NCI-H2107 (cell line): ENCODE data around the gene IFRD1.
"Not testable (repeated sequence)": the region's sequence is repeated elsewhere in the genome, so short reads cannot be mapped to it uniquely, and the experiment has no call there.

ENCODE experiments used
- DNase-seq: peaks from one replicate; lab custom pipeline; 2025; lab: John Stamatoyannopoulos, UW

The IFRD1 gene

DNA sequence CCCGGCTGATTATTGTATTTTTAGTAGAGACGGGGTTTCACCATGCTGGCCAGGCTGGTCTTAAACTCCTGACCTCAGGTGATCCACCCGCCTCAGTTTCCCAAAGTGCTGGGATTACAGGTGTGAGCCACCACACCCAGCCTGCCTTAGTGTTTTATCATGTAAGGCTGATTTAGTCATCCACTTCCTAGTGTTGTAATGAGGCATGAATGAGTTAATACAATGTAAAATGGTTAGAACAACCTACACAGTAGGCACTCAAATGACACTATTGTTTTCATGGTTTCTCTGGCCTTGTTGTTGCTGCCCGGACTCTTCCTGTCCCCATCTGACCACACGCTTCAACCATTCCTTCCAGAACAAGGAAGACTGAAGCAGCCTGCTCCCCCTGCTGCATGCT is 66.2 kb downstream of the IFRD1 start:
- DNase-seq: not testable (repeated sequence)

DNA sequence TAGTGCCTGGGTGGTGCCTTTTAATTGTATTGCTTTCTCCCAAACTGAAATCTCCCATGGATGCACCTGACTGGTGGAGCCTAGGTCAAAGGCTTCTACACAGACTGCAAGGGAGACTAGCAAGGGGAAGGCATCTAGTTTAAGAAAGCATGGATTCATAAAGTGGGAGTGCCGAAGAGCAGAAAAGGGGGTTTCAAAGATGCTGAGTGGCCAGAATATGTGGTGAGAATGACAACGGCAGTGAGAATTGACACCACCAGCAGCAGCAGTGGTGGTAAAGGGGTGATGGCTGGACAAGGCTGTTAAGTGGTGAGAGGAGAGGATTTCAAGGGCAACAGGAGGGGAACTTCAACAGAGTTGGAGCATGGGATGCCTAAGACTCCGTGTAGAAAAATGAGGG is 67.2 kb downstream of the IFRD1 start:
- DNase-seq: no peak

DNA sequence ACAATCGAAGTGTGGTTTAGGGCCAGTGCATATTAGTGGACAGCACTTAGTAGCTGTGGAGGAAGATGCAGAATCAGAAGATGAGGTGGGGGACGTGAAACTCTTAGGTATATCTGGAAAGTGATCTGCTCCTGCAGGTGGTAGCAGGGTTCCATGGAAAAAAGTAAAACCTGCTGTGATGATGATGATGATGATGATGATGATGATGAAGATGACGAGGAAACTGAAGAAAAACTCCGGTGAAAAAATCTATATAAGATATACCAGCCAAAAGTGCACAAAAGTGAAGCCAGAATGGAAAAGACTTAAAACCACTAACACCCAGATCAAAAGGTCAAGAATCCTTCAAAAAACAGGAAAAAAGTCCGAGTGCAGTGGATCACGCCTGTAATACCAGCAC is 70.5 kb downstream of the IFRD1 start:
- no peak for DNase-seq

DNA sequence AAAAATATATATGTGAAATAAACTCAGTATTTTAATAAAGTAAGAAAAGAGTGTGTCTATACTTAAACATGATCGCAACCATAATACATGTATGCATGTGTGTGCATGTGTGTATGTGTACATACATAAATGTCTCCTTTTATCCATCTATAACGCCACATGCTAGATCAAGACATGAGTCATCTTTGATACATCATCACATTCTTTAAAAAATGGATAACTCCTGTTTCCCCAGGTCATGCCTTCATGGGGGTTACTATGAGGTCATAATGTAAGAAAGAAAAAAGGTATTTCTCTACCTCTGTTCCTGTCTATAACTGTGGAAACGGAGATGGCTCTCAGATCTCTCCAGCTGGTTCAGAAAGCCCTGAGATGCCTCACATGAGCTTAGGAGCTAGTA is 71.7 kb downstream of the IFRD1 start:
- DNase-seq: no peak

DNA sequence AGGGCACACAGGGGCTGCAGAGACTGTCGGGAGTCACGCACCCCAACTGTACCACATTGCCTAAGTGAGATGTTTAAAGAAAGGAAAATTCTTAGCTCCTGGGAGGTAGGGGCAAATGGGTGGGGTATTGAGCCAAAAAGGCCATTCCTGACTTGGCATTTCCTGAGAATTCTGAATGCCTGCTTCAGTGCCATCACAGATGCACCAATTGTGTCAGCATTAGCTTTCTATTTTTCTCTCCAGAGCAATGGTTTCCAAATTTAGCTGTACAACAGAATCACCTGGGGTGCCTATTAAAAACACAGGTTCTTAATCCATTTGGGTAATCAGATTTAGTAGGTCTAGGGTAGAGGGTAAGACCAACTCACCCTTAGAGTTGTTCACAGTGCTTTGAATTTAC is 73.6 kb downstream of the IFRD1 start:
- DNase-seq: no peak
